KMS-11 (cell line): ENCODE results near the gene EXOC4.

Source experiments
- H2AFZ ChIP-seq: fragments of 200-600 bp; sonication (generic); 2 replicates; pipeline ENCODE4 v1.6.1; 2016; ENCODE audit warnings: antibody characterized with exemption, mixed run types, low read depth
- H3K27ac ChIP-seq: fragments of 200-600 bp; sonication (generic); 2 replicates; pipeline ENCODE4 v1.6.1; 2016; ENCODE audit warnings: mild to moderate bottlenecking, mixed run types
- H3K27me3 ChIP-seq: fragments of 200-600 bp; sonication (generic); 2 replicates; pipeline ENCODE4 v1.6.1; 2017; ENCODE audit warnings: mild to moderate bottlenecking, low read depth, mixed run types, moderate library complexity; ENCODE audit not compliant: insufficient read depth
- H3K36me3 ChIP-seq: fragments of 200-600 bp; sonication (generic); 2 replicates; pipeline ENCODE4 v1.6.1; 2017; ENCODE audit warnings: mild to moderate bottlenecking, mixed run types; ENCODE audit not compliant: insufficient read depth
- H3K4me1 ChIP-seq: fragments of 200-600 bp; sonication (generic); 2 replicates; pipeline ENCODE4 v1.6.1; 2016; ENCODE audit warnings: mild to moderate bottlenecking, low read depth, mixed run types; ENCODE audit not compliant: poor library complexity, severe bottlenecking
- H3K4me2 ChIP-seq: fragments of 200-600 bp; sonication (generic); 2 replicates; pipeline ENCODE4 v1.7.0; 2016; ENCODE audit warnings: mild to moderate bottlenecking, mixed run types
- H3K4me3 ChIP-seq: fragments of 200-600 bp; sonication (generic); IDR thresholded peaks from 2 replicates; pipeline ENCODE4 v1.6.1; 2017; ENCODE audit warnings: low read depth, low read length, mixed read lengths; ENCODE audit not compliant: insufficient read depth
- H3K79me2 ChIP-seq: fragments of 200-600 bp; sonication (generic); 2 replicates; pipeline ENCODE4 v1.6.1; 2016; ENCODE audit warnings: low read depth, mixed run types; ENCODE audit not compliant: insufficient read depth
- H3K9ac ChIP-seq: fragments of 200-600 bp; sonication (generic); 2 replicates; pipeline ENCODE4 v1.6.1; 2016; ENCODE audit warnings: mild to moderate bottlenecking, mixed run types
- H4K20me1 ChIP-seq: fragments of 200-600 bp; sonication (generic); 2 replicates; pipeline ENCODE4 v1.6.1; 2016; ENCODE audit warnings: mild to moderate bottlenecking, mixed run types; ENCODE audit not compliant: insufficient read depth
- CTCF ChIP-seq: fragments of 200-600 bp; sonication (generic); conservative IDR thresholded peaks from 2 replicates; pipeline ENCODE4 v1.6.1; 2017; ENCODE audit warnings: low read depth, mild to moderate bottlenecking, antibody characterized with exemption, low read length, moderate library complexity, mixed read lengths

EXOC4 gene

GRCh38 chr7:133358708-133359107, 105.8 kb downstream of the EXOC4 start:
- H3K4me2 ChIP-seq, result no peak overlapping the region
- no peaks in the 10 kb centered on the region for H3K79me2 ChIP-seq
- no peaks in the 10 kb centered on the region for H3K36me3 ChIP-seq
- no peaks in the 10 kb centered on the region for H3K27me3 ChIP-seq
- H2AFZ ChIP-seq, result no peak overlapping the region
- H3K9ac ChIP-seq, result no peak overlapping the region
- H3K27ac ChIP-seq, result no peak overlapping the region
- H4K20me1 ChIP-seq, result no peaks in the 10 kb centered on the region
- no peak overlapping the region for H3K4me3 ChIP-seq
- no peak for TF ChIP-seq CTCF
- no peaks in the 10 kb centered on the region for H3K4me1 ChIP-seq

GRCh38 chr7:133359449-133359848, 106.6 kb downstream of the EXOC4 start:
- Histone ChIP-seq H3K36me3 (no peaks in the 10 kb centered on the region), H3K27ac (no peak overlapping the region)

GRCh38 chr7:133360201-133360600, 107.3 kb downstream of the EXOC4 start:
- H3K4me3 ChIP-seq, result no peak overlapping the region
- no peak overlapping the region for H3K4me2 ChIP-seq
- H3K36me3 ChIP-seq, result no peaks in the 10 kb centered on the region
- no peaks in the 10 kb centered on the region for H4K20me1 ChIP-seq
- no peak overlapping the region for H3K27ac ChIP-seq
- H3K79me2 ChIP-seq, result no peaks in the 10 kb centered on the region
- H3K9ac ChIP-seq, result no peak overlapping the region
- no peaks in the 10 kb centered on the region for H3K27me3 ChIP-seq
- no peaks in the 10 kb centered on the region for H3K4me1 ChIP-seq
- no peak overlapping the region for H2AFZ ChIP-seq
- no peak for TF ChIP-seq CTCF

More at GRCh38 chr7:133359449-133359848, 106.6 kb downstream of the EXOC4 start:
- Histone ChIP-seq H3K4me2 (no peak overlapping the region), H4K20me1 (no peaks in the 10 kb centered on the region), H3K4me3 (no peak overlapping the region), H3K4me1 (no peaks in the 10 kb centered on the region), H3K27me3 (no peaks in the 10 kb centered on the region), H3K79me2 (no peaks in the 10 kb centered on the region), H3K9ac (no peak overlapping the region), H2AFZ (no peak overlapping the region)
- TF ChIP-seq CTCF, result no peak

- Histone ChIP-seq H2AFZ (no peak overlapping the region), H3K36me3 (no peaks in the 10 kb centered on the region), H4K20me1 (no peaks in the 10 kb centered on the region), H3K9ac (no peak overlapping the region), H3K27ac (no peak overlapping the region), H3K27me3 (no peaks in the 10 kb centered on the region), H3K79me2 (no peaks in the 10 kb centered on the region), H3K4me3 (no peak overlapping the region), H3K4me1 (no peaks in the 10 kb centered on the region), H3K4me2 (no peak overlapping the region)
- TF ChIP-seq CTCF, result no peak
Observed at GRCh38 chr7:133361806-133362205, 108.9 kb downstream of the EXOC4 start.
